ENCODE results near the gene BMP6. TPM values are rescaled to one million over a fixed set of nuclear protein-coding genes. Genes with fewer than 3 reads are reported as not detected.

Gene BMP6
- total and polyA plus RNA-seq, 2 experiments from 2014 or later, result 0.84 to 2.8 TPM

DNA sequence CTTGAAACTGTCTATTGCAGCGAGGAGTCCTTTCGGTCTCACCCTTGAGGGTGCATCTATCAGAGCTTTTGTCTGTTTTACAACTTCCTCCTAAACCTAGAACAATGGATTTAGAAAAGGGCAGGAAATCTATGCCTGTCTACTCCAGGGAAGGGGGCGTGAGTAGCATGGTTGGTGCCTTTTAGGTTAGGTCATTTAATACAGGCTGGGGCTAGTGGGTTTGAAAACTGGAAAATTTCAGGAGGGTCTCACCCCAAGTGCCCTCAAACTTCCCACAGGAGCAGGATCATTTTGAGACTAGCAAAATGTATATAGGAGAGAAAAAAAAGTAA, 33.5 kb upstream of the BMP6 start:
- no peak overlapping the region for H3K4me3 ChIP-seq
- Mint-ChIP-seq H3K27me3 (ENCODE audit: insufficient read depth, low read depth, poor library complexity) (peaks cover 2% of the 10 kb centered on the region), H3K36me3 (ENCODE audit: low read depth) (no peaks in the 10 kb centered on the region), H3K4me1 (peaks cover 7% of the 10 kb centered on the region; the same call in 2 of the 3 replicates), H3K9me3 (no peaks in the 10 kb centered on the region), H3K4me3 (no peak overlapping the region), H3K27ac (peak overlapping the region; percentile 39; the same call in 1 of the 2 replicates)
- no peaks in the 10 kb centered on the region for H3K27me3 ChIP-seq (ENCODE audit: insufficient read depth)
- DNase-seq (ENCODE audit: low spot score), result no peak
- no peaks in the 10 kb centered on the region for H3F3A ChIP-seq (replicated peaks; ENCODE audit: low read depth)
- TF ChIP-seq ZNF114 (CRISPR knock-in tag; IDR thresholded peaks at IDR 0.05) (no peak), EZH2phosphoT487 (IDR thresholded peaks at IDR 0.05; ENCODE audit: unreplicated experiment) (no peak)
- TF ChIP-seq, protein P1, sequence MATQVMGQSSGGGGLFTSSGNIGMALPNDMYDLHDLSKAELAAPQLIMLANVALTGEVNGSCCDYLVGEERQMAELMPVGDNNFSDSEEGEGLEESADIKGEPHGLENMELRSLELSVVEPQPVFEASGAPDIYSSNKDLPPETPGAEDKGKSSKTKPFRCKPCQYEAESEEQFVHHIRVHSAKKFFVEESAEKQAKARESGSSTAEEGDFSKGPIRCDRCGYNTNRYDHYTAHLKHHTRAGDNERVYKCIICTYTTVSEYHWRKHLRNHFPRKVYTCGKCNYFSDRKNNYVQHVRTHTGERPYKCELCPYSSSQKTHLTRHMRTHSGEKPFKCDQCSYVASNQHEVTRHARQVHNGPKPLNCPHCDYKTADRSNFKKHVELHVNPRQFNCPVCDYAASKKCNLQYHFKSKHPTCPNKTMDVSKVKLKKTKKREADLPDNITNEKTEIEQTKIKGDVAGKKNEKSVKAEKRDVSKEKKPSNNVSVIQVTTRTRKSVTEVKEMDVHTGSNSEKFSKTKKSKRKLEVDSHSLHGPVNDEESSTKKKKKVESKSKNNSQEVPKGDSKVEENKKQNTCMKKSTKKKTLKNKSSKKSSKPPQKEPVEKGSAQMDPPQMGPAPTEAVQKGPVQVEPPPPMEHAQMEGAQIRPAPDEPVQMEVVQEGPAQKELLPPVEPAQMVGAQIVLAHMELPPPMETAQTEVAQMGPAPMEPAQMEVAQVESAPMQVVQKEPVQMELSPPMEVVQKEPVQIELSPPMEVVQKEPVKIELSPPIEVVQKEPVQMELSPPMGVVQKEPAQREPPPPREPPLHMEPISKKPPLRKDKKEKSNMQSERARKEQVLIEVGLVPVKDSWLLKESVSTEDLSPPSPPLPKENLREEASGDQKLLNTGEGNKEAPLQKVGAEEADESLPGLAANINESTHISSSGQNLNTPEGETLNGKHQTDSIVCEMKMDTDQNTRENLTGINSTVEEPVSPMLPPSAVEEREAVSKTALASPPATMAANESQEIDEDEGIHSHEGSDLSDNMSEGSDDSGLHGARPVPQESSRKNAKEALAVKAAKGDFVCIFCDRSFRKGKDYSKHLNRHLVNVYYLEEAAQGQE (IDR thresholded peaks at IDR 0.05; ENCODE audit: unreplicated experiment), result no peak
- TF ChIP-seq, protein P2, sequence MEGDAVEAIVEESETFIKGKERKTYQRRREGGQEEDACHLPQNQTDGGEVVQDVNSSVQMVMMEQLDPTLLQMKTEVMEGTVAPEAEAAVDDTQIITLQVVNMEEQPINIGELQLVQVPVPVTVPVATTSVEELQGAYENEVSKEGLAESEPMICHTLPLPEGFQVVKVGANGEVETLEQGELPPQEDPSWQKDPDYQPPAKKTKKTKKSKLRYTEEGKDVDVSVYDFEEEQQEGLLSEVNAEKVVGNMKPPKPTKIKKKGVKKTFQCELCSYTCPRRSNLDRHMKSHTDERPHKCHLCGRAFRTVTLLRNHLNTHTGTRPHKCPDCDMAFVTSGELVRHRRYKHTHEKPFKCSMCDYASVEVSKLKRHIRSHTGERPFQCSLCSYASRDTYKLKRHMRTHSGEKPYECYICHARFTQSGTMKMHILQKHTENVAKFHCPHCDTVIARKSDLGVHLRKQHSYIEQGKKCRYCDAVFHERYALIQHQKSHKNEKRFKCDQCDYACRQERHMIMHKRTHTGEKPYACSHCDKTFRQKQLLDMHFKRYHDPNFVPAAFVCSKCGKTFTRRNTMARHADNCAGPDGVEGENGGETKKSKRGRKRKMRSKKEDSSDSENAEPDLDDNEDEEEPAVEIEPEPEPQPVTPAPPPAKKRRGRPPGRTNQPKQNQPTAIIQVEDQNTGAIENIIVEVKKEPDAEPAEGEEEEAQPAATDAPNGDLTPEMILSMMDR (conservative IDR thresholded peaks at IDR 0.05; ENCODE audit: low read depth in 2 of 2), result no peak
- ATAC-seq, result no peak; the same call in 2 of the 3 replicates
- H3K4me1 ChIP-seq (ENCODE audit: insufficient read depth), result no peaks in the 10 kb centered on the region; the same call in 1 of the 2 replicates
- H3K4me2 ChIP-seq, result no peak overlapping the region
- no peaks in the 10 kb centered on the region for H3K36me3 ChIP-seq (ENCODE audit: insufficient read depth)
- no peaks in the 10 kb centered on the region for H3K79me2 ChIP-seq (replicated peaks; ENCODE audit: insufficient read depth)
- H3K9me2 ChIP-seq (ENCODE audit: insufficient read depth), result no peaks in the 10 kb centered on the region; the same call in 1 of the 2 replicates
- peak overlapping the region; percentile 94 for H2AFZ ChIP-seq
- no peak overlapping the region for H3K27ac ChIP-seq (ENCODE audit: low read depth)
- H4K20me1 ChIP-seq (replicated peaks; ENCODE audit: insufficient read depth), result no peaks in the 10 kb centered on the region

DNA sequence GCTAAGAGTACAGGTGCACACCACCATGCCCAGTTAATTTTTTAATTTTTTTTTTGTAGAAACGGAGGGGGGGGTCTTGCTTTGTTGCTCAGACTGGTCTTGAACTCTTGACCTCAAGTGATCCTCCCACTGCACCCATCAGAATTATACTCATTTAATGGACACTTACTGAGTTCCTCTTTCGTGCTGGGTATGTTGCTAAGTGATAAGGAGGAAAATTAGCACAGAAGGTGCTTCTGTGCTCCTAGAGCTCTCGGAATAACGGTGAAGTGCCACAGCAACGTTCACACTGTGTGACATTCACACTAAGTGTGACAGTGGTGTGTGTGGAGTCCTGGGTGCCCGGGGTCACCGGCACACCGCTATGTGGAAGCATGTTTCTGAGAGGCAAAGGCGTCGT, 32.1 kb upstream of the BMP6 start:
- DNase-seq (ENCODE audit: low spot score), result no peak
- Histone ChIP-seq H3K27me3 (ENCODE audit: insufficient read depth) (no peaks in the 10 kb centered on the region), H3K4me3 (no peak overlapping the region), H3K9me2 (ENCODE audit: insufficient read depth) (no peaks in the 10 kb centered on the region; the same call in 1 of the 2 replicates), H3K36me3 (ENCODE audit: insufficient read depth) (no peaks in the 10 kb centered on the region), H2AFZ (no peak overlapping the region), H3K27ac (ENCODE audit: low read depth) (no peak overlapping the region), H3F3A (replicated peaks; ENCODE audit: low read depth) (no peaks in the 10 kb centered on the region), H3K4me2 (no peak overlapping the region), H3K79me2 (replicated peaks; ENCODE audit: insufficient read depth) (no peaks in the 10 kb centered on the region), H3K4me1 (ENCODE audit: insufficient read depth) (peaks cover 8% of the 10 kb centered on the region), H4K20me1 (replicated peaks; ENCODE audit: insufficient read depth) (no peaks in the 10 kb centered on the region)
- peaks cover 13% of the 10 kb centered on the region for H3K4me1 Mint-ChIP-seq
- H3K27me3 Mint-ChIP-seq (ENCODE audit: insufficient read depth, low read depth, poor library complexity), result peaks cover 2% of the 10 kb centered on the region
- no peak overlapping the region for H3K4me3 Mint-ChIP-seq
- H3K9me3 Mint-ChIP-seq, result no peaks in the 10 kb centered on the region
- H3K36me3 Mint-ChIP-seq (ENCODE audit: low read depth), result no peaks in the 10 kb centered on the region
- no peak overlapping the region for H3K27ac Mint-ChIP-seq
- no peak for ATAC-seq
- no peak for TF ChIP-seq JUNB (IDR thresholded peaks at IDR 0.05; ENCODE audit: unreplicated experiment)
- TF ChIP-seq, protein P2 (conservative IDR thresholded peaks at IDR 0.05; ENCODE audit: low read depth in 2 of 2), result no peak
- TF ChIP-seq, protein P1 (IDR thresholded peaks at IDR 0.05; ENCODE audit: unreplicated experiment), result no peak
- no peak for TF ChIP-seq EZH2phosphoT487 (IDR thresholded peaks at IDR 0.05; ENCODE audit: unreplicated experiment)
- TF ChIP-seq POLR2AphosphoS5 (IDR thresholded peaks at IDR 0.05; ENCODE audit: low read depth), result no peak
